HG02623 (cell line): Measurements from ENCODE around the gene GCGR.

Experiments used
- ATAC-seq: cut with Tn5 transposase; IDR thresholded peaks from one replicate; pipeline ENCODE4 v1.9.1; 2021; ENCODE audit warnings: moderate library complexity; ENCODE audit not compliant: unreplicated experiment

The GCGR gene

GRCh38 chr17:81803728-81804558 is at the start of gene GCGR:
Gene GCGR, plus strand, starts transcription at chr17:81804150. Its CDS starts 4,869 bp downstream, at chr17:81809019.
- no peak for ATAC-seq

GRCh38 chr17:81792675-81793615 is 11.0 kb upstream of the GCGR start:
- ATAC-seq: no peak

- ATAC-seq: no peak
These were observed 9.9 kb upstream of the GCGR start for GRCh38 chr17:81794074-81794476.

GRCh38 chr17:81794509-81794908 is 9.4 kb upstream of the GCGR start:
- no peak for ATAC-seq

GRCh38 chr17:81801327-81801726 is 2.6 kb upstream of the GCGR start:
- no peak for ATAC-seq

GRCh38 chr17:81802048-81802758 is 1.7 kb upstream of the GCGR start:
- no peak for ATAC-seq

GRCh38 chr17:81802856-81803643 is 900 bp upstream of the GCGR start:
- no peak for ATAC-seq

GRCh38 chr17:81804559-81805399 is 829 bp downstream of the GCGR start:
- no peak for ATAC-seq

GRCh38 chr17:81805707-81806460 is 1.9 kb downstream of the GCGR start:
- no peak for ATAC-seq

- no peak for ATAC-seq
These were observed 2.7 kb downstream of the GCGR start for GRCh38 chr17:81806461-81807209.

- ATAC-seq: no peak
These were observed 3.3 kb downstream of the GCGR start for GRCh38 chr17:81807210-81807719.

GRCh38 chr17:81807839-81808238 is 3.9 kb downstream of the GCGR start:
- no peak for ATAC-seq

GRCh38 chr17:81808778-81809555 is 5.0 kb downstream of the GCGR start:
- no peak for ATAC-seq

- ATAC-seq: no peak
These were observed 5.6 kb downstream of the GCGR start for GRCh38 chr17:81809556-81809998.

- no peak for ATAC-seq
These were observed 6.5 kb downstream of the GCGR start for GRCh38 chr17:81810476-81810875.

- no peak for ATAC-seq
These were observed 7.1 kb downstream of the GCGR start for GRCh38 chr17:81810892-81811704.
